K562 (cell line): Measurements from ENCODE around the gene AKT1. TPM values are rescaled to one million over a fixed set of nuclear protein-coding genes. Genes with fewer than 3 reads are reported as not detected.
A peak's percentile ranks its signal among the peaks of the same experiment; 100 is the strongest.

ENCODE experiments used
- E2F8 ChIP-seq: fragments of 450-650 bp; IDR thresholded peaks from 2 replicates; pipeline ENCODE4 v1.7.1; 2018; ENCODE audit warnings: mild to moderate bottlenecking, low read depth; ENCODE audit not compliant: partially characterized antibody
- FOXA1 ChIP-seq: fragments of 450-650 bp; IDR thresholded peaks from 2 replicates; pipeline ENCODE4 v1.6.1; 2016; ENCODE audit warnings: mild to moderate bottlenecking, borderline replicate concordance
- GTF3C2 ChIP-seq: IDR thresholded peaks from 3 replicates; pipeline ENCODE4 v1.6.1; 2011; ENCODE audit warnings: borderline replicate concordance, mild to moderate bottlenecking, moderate library complexity; ENCODE audit not compliant: insufficient read length; ENCODE audit errors: extremely low read depth
- ILK ChIP-seq: fragments of 450-650 bp; IDR thresholded peaks from 2 replicates; pipeline ENCODE4 v1.6.1; 2016; ENCODE audit warnings: missing genetic modification characterization, low read depth, mild to moderate bottlenecking, missing compliant biosample characterization, moderate library complexity, borderline replicate concordance
- KAT2B ChIP-seq: IDR thresholded peaks from one replicate; pipeline ENCODE4 v1.6.1; 2012; ENCODE audit warnings: low read depth, mild to moderate bottlenecking, control low read depth, inconsistent platforms, low read length, moderate library complexity
- MITF ChIP-seq: IDR thresholded peaks from 2 replicates; pipeline ENCODE4 v1.6.1; 2014; ENCODE audit warnings: antibody characterized with exemption
- MTA3 ChIP-seq: fragments of 450-650 bp; formaldehyde crosslinking; IDR thresholded peaks from 2 replicates; pipeline ENCODE4 v1.6.1; 2017; ENCODE audit warnings: mild to moderate bottlenecking, borderline replicate concordance
- PHB2 ChIP-seq: fragments of 450-650 bp; IDR thresholded peaks from 2 replicates; pipeline ENCODE4 v1.6.1; 2017; ENCODE audit warnings: low read depth
- RREB1 ChIP-seq: fragments of 250-450 bp; sonication (Bioruptor Pico); IDR thresholded peaks from 2 replicates; pipeline ENCODE4 v1.4.0; 2020
- ZNF174 ChIP-seq: fragments of 250-450 bp; sonication (Bioruptor Pico); IDR thresholded peaks from 2 replicates; pipeline ENCODE4 v1.4.0; 2020; ENCODE audit warnings: mild to moderate bottlenecking
- ZNF740 ChIP-seq, 3 experiments: fragments of 200-800 bp in 1 of 3; sonication (Bioruptor generic) in 1 of 3; sonication (generic) in 1 of 3; formaldehyde crosslinking in 1 of 3; IDR thresholded peaks; 2 replicates each; pipeline versions ENCODE4 v1.6.1 to v1.8.0; 2016 to 2022; ENCODE audit warnings: mild to moderate bottlenecking in 2 of 3, missing compliant biosample characterization in 2 of 3, missing genetic modification characterization in 2 of 3, missing genetic modification reagents in 1 of 3
- polyA plus RNA-seq, 8 experiments: library from polyadenylated mRNA; depleted of rRNA in 4 of 8; stranded (reverse) in 5 of 8; unstranded in 3 of 8; fragments of >200 nt; fragmentation: Nextera tagmentation in 2 of 8; fragmentation: Illumina TruSeq in 1 of 8; extraction: Ambion mirVana in 2 of 8; extraction: Trizol in 1 of 8; gene quantifications; 2 replicates each; pipeline versions ENCODE4 v1.2.1 to v1.2.3, GENCODE V29; 2011 to 2014; ENCODE audit warnings: inconsistent platforms in 1 of 8, missing spikeins in 1 of 8
- total RNA-seq, 7 experiments: library from RNA; depleted of rRNA in 6 of 7; stranded (reverse); fragments of >200 nt in 6 of 7; fragmentation: Illumina TruSeq in 2 of 7; extraction: Trizol in 2 of 7; gene quantifications; 2 replicates each; pipeline versions ENCODE4 v1.2.1 to v1.2.3, GENCODE V29; 2011 to 2021; ENCODE audit warnings: low replicate concordance in 1 of 7

Gene AKT1
- total and polyA plus RNA-seq, 9 of the 15 experiments (the other 6 are each of a cell fraction or from before 2014, with no cell fraction given): 0.49 to 132 (median 75.1) TPM

GRCh38 chr14:104723651-104724406 is 71.7 kb downstream of the AKT1 start, which contains the start of gene ADSS1 (continued):
- TF ChIP-seq ZNF740 (CRISPR knock-in tag; IDR thresholded peaks at IDR 0.05): peak; percentile 81
- no peak; a peak in 1 of 4 replicates for TF ChIP-seq ZNF740 (tag; IDR thresholded peaks at IDR 0.05)
- TF ChIP-seq E2F8: no peak
- TF ChIP-seq ILK (tag): no peak
- no peak for TF ChIP-seq GTF3C2
- no peak for TF ChIP-seq RREB1 (CRISPR knock-in tag)
- TF ChIP-seq MITF: no peak
- peak; percentile 69; the same call in 1 of the 2 replicates for TF ChIP-seq MTA3
- no peak for TF ChIP-seq FOXA1
- no peak for TF ChIP-seq PHB2
- no peak for TF ChIP-seq ZNF174 (CRISPR knock-in tag)
- TF ChIP-seq KAT2B: no peak
